ENCODE data around the gene SELENON. TPM values are rescaled to one million over a fixed set of nuclear protein-coding genes. Genes with fewer than 3 reads are reported as not detected.
A peak's percentile ranks its signal among the peaks of the same experiment; 100 is the strongest.
"Not testable (repeated sequence)": the region's sequence is repeated elsewhere in the genome, so short reads cannot be mapped to it uniquely, and the experiment has no call there.

The SELENON gene
- total RNA-seq, 1 donor from 2014 or later, result 38.9 TPM

DNA sequence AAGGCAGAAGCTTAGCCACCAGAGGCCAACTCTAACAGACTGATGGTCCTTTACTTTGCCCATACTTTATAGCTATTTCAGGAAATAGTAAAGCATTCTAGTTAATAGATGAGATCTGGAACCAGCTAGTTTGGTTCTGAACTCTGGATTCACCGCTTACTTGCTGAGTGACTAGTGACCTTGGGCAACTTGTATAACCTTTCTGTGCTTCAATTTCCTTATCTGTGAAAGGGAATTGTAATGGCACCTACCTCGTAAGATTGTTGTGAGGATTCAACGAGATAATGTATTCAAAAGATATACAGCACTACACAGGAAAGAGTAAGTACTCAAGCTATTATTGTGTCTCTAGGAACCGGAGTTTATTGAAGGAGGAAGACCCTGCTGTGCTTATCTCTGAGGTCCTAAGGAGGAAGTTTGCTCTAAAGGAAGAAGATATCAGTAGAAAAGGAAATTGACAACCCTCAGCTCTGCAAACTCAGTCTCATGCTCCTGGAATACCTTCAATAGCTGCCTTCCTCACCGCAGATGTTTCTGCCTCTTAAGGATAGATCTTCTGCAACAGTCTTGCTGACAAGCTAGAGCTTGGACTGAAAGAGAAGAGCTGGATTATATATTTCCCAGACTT, 31.7 kb downstream of the SELENON start:
- DNase-seq (ENCODE audit: low read depth), result no peak

DNA sequence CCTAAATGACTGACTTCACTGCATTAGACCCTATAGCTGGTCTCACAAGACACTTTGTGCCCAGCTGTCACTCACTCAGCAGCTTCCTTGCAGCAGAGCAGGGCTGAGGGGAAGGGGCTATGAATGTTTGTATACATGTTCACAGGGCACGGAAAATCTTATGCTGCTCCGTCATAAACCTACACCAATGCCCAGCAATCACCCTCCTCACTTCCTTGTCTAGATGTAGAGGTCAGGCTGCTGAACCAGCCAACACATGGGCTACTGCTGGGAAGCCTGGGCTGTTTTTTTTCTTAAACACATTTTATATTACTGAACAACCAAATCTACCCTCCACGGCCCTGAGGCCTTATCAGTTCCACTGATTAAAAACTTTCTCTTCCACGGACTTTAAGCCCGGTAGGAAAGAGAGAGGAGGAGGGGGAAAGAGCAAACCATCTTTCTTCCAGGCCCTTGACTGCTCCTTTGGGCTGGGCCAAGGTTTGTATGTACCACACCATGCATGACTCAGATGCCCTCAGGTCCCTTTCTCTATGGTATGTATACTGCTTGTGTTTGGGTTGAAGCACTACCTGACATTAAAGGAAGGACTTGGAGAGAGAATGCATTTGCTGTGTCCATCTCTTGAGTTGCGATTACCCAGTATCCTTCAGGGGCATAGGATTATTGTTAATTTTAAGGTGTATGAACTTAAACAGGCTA, 32.5 kb downstream of the SELENON start:
- no peak for DNase-seq (ENCODE audit: low read depth)

DNA sequence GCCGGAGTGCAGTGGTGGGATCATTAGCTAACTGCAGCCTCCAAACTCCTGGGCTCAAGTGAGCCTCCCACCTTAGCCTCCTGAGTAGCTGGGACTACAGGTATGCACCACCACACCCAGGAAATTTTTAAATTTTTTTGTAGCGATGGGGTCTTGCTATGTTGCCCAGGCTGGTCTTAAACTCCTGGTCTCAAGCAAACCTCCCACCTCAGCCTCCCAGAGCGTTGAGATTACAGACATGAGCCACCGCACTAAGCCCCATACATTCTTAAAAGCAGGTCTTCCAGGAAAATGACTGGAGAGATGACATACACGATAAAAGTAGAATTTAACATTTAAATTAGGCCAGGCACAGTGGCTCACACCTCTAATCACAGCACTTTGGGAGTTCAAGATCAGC, 33.2 kb downstream of the SELENON start:
- DNase-seq (ENCODE audit: low read depth), result no peak

DNA sequence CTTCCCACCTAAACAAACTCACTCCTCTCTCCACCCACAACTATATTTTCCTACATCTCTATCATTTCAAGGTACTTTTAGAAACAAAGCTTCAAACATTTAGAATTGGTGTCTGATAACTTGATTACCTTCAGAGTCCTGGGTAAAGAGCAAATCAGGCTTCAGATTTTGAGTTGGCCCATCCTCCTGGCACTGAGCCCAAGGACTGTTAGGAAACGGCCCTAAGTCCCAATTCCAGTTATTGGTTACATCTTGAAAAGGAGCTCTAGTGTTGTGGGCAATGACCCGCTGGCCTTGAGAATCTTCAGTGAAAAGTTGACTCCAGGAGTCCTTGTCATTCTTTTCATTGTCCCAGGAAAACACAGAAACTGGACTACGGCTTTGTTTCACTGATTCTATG, 34.9 kb downstream of the SELENON start:
- DNase-seq (ENCODE audit: low read depth), result no peak

DNA sequence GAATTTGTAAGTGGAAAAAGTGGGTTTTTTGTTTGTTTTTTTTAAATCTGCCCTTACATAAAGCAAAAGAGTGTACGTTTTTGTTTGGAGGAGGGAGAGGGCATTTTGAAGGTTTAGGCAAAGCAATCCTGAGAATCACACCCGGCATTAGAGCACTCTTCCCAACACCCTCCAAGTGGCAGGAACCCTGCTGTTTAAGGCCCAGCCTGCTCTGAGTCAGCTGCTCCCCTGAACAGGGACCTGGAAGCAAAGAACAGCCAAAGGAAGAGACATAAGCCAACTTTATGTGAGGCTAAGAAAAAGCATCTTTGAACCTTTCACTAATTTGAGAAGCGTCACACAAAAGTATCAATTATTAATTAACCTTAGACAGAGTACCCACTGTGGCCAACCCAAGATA, 36.7 kb downstream of the SELENON start:
- no peak for DNase-seq (ENCODE audit: low read depth)

DNA sequence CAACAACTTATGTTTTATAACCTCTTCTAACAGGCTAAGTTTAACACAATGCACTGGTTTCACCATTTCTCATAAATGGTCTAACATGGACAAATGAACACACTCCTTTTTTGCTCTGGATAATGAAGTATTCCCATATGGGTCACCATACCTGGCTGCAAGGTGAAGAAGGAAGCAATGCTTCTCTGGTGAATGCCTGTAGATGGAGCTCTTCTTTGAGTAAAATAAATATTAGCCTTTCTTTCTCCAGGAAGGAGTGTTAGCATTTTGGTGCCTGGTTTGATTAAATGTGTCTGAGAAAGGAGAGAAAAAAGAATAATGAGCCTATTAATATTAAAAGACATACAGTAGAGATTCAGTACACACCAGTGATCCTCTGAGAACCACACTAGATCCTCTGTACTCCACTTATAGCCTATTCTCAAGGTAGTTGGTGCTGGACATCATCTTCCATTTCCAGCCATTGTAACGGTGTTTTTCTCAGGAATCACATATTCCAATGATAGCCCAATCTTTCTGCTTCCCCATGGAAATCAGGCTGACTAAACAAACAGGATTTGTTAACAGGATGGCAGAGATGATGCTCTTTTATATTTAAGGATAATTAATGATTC, 37.4 kb downstream of the SELENON start:
- DNase-seq (ENCODE audit: low read depth), result peak; percentile 59

DNA sequence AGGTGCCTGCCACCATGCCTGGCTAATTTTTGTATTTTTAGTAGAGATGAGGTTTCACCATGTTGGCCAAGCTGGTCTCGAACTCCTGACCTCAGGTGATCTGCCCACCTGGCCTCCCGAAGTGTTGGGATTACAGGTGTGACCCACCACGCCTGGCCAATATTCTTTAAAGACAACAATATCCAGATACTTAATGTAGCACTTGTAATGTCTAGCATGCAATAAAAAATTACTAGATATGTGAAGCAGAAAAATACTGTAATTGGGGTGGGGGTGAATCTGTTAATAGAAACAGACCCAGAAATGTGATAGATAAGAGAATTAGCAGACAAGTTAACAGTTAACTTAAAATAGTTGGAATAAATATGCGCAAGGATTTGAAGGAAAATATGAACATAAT, 39.8 kb downstream of the SELENON start:
- not testable (repeated sequence) for DNase-seq (ENCODE audit: low read depth)

DNA sequence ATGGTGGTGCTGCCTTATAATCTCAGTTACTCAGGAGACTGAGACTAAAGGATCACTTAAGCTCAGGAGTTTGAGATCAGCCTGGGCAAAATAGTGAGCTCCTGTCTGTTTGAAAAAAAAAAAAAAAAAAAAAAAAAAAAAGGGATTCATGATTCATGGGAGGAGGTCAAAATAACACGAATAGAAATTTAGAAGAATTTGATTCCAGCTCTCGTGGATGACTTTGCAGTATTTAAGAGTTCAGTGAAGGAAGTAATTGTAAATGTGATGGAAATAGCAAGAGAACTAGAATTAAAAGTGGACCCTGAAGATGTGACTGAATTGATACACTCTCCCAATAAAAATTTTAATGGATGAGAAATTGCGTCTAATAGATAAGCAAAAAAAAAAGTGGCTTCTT, 43.5 kb downstream of the SELENON start:
- DNase-seq (ENCODE audit: low read depth), result no peak

DNA sequence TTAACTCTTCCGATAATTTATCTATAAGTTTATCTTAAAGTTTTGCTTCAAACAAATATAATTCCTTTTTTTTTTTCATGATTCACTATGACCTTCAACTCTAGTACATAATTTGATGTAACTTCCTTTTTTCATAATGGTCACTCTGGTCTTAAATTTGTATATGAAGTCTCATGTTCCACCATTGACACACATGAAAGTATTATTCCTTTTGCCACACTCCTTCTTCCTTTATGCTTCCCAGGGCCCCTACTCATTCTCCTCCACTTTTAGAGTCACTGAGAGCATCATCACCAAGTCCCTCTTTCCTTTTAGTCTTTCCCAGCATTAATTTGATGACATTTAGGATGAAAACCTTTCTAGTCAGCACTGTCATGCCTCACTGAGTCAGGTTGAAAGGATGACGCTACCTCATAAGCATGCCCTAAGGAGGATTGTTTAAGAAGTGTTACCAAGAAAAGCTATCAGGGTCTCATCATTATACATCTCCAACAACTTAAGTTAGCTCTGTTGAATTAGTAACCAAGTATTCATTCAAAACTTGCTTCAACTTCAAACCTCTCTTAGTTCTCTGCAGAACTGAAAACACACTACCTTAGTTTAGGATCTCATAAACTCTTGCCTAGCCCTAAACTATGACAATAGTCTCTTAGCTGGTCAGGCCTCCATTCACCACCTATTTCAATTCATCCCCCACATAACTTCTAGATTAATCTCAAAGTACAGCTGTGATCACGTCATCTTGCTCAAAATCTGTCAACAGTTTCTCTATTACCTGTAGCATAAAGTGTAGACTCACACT, 44.7 kb downstream of the SELENON start:
- DNase-seq (ENCODE audit: low read depth), result peak; percentile 73

DNA sequence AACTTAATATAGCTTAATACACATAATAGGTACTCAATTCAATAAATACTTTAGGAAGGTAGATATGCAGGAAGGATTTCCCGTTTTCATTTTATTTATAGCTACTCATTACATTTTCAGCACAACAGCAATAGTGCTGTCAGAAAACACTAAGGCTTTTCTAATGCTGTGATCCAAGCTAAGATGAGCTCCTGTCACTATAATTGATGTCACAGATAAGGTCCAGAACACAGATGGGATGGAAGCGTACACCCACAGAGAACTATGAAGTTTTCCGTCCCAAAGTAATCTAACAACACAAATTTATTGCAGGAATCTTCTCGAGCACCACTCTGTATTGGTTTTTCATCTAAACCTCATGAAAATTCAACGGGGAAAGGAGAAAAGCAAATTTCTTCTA, 45.7 kb downstream of the SELENON start:
- DNase-seq (ENCODE audit: low read depth), result no peak

DNA sequence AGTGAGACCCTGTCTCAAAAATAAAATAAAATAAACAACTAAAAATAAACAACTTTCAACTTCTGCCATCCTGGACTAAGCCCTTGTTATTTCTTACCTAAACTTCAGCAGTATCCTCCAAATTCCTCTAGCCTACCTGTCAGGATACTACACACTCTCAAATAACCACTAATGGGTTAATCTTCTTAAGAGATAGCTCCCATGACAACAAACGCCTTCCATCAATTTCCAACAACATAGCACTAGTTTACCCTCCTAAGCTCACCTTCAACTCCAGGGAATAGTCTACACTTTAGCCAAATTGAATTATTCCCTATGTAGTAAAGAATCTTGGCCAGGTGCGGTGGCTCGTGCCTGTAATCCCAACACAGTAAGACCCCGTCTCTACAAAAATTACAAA, 47.9 kb downstream of the SELENON start:
- DNase-seq (ENCODE audit: low read depth), result no peak

DNA sequence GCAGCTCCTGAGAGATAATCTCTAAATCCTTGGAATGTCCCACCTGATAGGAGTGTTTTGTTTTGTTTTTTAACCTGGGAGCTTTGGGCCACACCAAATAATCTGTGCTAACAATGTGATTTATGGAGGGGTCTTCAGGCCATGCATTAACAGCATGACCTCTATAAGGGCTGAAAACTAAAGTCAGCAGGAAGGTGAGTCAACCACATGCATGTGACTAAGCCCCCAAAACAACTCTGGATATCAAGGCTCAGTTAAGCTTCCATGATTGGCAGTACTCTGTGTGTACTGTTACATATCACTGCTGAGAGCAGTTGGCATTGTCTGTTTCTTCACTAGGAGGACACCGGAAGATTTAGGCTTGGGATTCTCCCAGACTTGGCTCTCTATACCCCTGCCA, 48.5 kb downstream of the SELENON start:
- DNase-seq (ENCODE audit: low read depth), result no peak

DNA sequence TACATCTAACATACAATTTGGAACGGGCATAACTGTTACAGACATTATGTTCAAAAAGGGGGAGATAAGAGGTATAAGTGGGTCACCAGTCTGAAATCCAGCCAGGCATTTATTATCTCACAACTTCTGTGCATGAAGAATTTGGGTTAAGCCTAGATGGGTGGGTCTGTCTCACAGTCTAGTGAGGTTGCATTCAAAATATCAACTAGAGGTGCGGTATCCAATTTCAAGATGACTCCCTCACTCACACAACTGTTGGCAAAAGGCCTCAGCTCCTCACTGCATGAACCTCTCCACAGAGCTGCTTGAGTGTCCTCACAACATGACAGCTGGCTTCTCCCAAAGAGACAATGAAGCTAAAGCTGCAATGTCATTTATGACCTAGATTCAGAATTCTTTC, 54.6 kb downstream of the SELENON start:
- DNase-seq (ENCODE audit: low read depth), result no peak

DNA sequence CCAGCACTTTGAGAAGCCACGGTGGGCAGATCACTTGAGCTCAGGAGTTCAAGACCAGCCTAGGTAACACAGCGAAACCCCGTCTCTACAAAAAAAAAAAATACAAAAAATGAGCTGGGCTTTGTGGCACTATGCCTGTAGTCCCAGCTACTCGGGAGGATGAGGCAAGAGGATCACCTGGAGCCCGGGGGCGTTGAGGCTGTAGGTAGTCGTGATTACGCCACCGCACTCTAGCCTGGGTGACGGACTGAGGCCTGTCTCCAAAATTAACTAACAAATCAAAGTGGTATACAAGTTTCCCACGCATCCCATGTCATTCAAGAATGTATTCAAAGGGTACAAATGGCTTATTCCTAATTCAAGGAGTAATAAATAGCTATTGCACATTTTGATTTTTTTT, 56.9 kb downstream of the SELENON start:
- no peak for DNase-seq (ENCODE audit: low read depth)

DNA sequence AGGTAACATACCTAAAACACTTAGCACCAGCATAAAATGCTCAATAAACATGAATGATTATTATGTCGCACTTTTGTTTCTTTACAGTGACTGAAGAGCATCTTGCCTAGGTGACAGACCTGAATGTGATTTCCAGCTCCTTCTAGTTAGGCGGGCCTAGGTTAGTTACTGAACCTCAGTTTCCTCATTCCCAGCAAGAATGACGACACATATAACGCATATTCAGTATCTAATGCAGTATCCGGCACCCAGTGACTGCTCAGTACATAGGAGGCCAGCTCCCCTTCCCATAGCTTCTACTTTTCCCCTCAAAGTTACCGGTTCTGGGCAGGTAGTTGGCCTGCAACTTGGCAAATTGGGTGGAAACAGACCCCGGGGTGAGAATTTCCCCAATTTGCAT, 58.5 kb downstream of the SELENON start:
- no peak for DNase-seq (ENCODE audit: low read depth)

DNA sequence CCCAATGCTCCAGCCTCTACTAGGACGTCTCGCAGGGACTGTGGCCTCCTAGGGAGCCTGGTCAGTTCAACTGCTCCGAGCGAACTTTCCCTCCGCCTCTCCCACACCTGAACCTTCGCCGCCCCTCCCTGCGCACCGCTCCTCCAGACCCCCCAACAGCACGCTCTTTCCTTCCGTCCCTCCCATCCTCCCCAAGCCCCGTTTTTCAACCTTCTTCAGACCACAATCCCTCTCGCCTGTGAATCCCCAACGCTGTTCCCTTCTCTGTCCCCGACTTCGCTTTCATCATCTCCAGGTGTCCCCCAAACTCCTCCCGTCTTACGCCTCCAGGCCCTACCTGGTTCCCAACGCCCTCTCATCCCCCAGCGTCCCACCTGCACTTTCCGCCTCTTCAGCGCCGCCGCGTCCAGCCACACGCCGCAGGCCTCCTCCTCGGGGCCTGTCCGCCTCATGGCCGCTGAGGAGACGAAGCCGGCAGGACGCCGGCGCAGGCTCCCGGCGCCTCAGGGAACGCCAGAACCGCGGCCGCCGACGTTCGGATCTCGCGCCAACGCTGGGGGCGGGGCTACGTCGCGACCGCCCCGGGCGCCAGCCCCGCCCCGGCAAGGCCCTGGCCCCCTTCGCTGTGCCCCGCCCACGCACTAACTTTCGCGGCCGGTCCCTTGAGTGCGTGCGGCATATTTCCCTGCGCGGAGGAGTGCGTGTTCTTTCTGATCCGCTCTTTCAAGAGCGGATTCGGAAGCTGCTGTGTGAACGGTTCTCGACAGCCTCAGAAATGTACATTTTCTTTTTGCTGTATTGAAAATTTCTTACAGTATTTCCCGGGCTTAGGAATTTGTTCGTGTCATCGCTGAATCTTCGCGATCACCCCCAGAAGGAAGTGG, 59.2 kb downstream of the SELENON start, which contains the start of gene AUNIP:
AUNIP (minus strand) TSS at position 552 of the 884 bp plus-strand sequence; CDS start at position 452, 100 bp downstream.
- peak; percentile 58 for DNase-seq (ENCODE audit: low read depth)

DNA sequence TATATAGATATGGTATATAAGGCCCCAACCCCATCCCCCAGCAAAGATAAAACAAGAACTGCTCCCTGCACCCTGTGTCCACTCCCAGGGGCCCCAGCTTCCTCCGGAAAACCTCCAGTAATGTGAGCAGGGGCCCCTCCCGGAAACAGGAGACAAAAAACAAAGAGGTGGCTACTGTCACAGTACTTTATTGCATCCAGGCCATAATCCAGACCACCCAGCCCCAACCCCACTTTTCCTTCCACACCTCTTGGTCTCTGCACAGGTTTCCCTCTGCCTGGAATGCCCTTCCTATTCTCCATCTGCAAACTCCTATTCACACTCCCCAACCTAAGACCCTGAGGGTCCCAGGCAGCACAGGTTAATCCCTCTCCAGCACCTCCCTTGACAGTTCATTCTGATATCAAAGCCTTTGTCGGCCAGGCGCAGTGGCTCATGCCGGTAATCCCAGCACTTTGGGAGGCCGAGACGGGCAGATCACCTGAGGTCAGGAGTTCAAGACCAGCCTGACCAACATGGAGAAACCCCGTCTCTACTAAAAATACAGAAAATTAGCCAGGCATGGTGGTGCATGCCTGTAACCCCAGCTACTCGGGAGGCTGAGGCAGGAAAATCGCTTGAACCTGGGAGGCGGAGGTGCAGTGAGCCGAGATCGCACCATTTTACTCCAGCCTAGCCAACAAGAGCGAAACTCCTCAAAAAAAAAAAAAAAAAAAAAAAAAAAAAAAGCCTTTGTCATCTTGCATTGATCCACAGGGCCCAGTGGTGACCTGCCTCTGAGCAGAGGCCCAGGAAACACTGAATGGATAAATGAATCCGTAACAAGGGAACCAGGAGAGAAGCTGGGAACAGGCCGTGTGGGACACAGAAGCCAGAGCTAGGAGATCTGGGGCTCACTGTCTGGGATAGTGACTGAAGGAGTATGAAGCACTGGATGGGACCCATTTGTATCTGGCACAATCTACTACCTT, 61.6 kb downstream of the SELENON start:
- no peak for DNase-seq (ENCODE audit: low read depth)

DNA sequence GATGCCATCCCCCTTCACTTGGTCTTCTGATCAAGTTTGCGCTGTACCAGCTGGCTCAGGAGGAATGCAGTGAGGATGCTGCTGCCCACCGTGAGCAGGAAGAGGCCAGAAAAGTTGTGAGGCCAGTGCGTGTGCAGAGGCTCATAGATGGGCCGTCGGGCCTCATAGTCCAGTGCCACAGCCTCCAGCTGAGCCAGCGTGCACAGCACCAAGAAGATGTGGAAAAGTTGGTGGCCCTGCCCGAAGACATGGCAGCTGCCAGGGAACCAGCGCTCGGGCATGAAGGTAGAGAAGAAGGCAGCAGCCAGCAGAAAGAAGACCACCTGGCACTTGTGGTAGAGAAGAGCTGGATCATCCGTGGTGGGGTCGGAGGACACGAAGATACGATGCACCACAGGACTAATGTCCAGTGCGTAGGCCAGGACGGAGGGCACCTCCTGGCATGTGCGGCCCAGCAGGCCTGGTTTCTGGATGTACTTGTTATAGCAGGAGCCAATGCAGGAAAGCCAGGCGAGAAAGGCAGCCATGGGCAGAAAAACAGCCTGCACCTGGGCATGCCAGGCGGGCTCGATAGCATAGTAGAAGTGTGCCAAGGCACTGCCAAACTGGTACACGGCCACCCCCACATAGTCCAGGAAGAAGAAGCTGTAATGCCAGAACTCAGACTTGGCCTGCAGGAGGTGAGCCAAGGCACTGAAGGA, 62.9 kb downstream of the SELENON start:
- no peak for DNase-seq (ENCODE audit: low read depth)

DNA sequence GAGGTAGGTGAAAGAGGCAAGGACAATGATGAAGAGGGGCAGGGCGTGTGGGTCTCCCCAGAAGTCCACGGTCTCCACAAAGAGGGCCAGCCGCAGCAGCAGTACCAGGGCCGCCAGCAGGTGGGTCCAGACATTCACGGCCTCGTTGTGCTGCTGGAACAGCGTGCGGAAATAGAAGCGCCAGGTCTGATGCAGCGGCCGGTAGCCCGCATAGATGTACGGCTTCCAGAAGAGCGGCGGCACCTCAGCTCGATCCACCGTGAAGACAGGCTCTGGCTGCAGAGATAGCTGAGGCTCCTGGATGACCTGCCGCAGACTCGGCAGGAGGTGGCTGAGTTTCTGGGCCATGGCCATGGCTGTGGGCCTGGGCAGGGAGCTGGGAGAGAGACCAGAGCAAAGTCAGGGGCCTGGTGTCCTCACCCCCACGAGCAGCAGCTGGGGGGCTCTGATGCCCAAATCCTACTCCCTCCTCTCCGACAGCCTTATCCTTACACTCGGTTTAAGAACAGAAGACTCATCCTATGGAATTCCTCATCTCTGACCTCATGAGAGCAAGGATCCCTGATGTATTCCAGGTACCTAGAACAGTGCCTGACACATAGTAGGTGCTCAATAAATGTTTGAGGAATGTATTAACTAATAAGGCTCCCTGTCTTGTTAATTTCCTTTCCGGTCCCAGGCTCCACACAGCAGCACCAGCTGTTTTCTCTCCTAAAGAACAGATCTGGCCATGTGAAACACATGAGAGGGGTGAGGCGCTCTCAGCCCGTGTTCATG, 63.7 kb downstream of the SELENON start:
- no peak for DNase-seq (ENCODE audit: low read depth)

All from renal cortical epithelial cell (primary cell).